WTC11 (cell line): Measurements from ENCODE around the gene MCMBP. TPM values are rescaled to one million over a fixed set of nuclear protein-coding genes. Genes with fewer than 3 reads are reported as not detected.
"Not testable (repeated sequence)": the region's sequence is repeated elsewhere in the genome, so short reads cannot be mapped to it uniquely, and the experiment has no call there.

ENCODE experiments used
- ATAC-seq: fragments of 200-7000 bp; cut with Tn5 transposase; 2 replicates; pipeline ENCODE4 v1.10.0; 2021; ENCODE audit warnings: mild to moderate bottlenecking, moderate library complexity
- CTCF ChIA-PET: fragments of 300-600 bp; sonication (Branson Sonifier 250); formaldehyde crosslinking; loops from one replicate; lab custom pipeline; 2021; ENCODE audit warnings: antibody characterized with exemption; lab: Charles Lee
- POLR2A ChIA-PET: fragments of 350-600 bp; sonication (Branson Sonifier 250); formaldehyde crosslinking; loops from one replicate; lab custom pipeline; 2021; ENCODE audit warnings: antibody characterized with exemption; lab: Charles Lee
- DNase-seq: peaks from one replicate; pipeline ENCODE4 v3.0.0; 2021; ENCODE audit warnings: low spot score
- H3K27ac Mint-ChIP-seq: 2 replicates; pipeline ENCODE4 v1.8.0; 2021; ENCODE audit warnings: mixed read lengths
- H3K27me3 Mint-ChIP-seq: 2 replicates; pipeline ENCODE4 v1.8.0; 2021; ENCODE audit warnings: low read depth, mild to moderate bottlenecking, moderate library complexity, mixed read lengths
- H3K36me3 Mint-ChIP-seq: 2 replicates; pipeline ENCODE4 v1.8.0; 2021; ENCODE audit warnings: mixed read lengths
- H3K4me1 Mint-ChIP-seq: 2 replicates; pipeline ENCODE4 v1.8.0; 2022; ENCODE audit warnings: mixed read lengths
- H3K4me3 Mint-ChIP-seq: 2 replicates; pipeline ENCODE4 v1.8.0; 2021; ENCODE audit warnings: mild to moderate bottlenecking, moderate library complexity, mixed read lengths
- H3K9me3 Mint-ChIP-seq: 2 replicates; pipeline ENCODE4 v1.8.0; 2021; ENCODE audit warnings: mixed read lengths
- ATF3 ChIP-seq: sonication (generic); formaldehyde crosslinking; conservative IDR thresholded peaks from 2 replicates; pipeline ENCODE4 v1.8.1; 2022; ENCODE audit warnings: mild to moderate bottlenecking, missing genetic modification reagents
- CTCF ChIP-seq: fragments of 200-600 bp; IDR thresholded peaks from 2 replicates; pipeline ENCODE4 v1.8.0; 2022; ENCODE audit warnings: antibody characterized with exemption
- EMX1 ChIP-seq: fragments of 250-450 bp; sonication (Bioruptor Pico); IDR thresholded peaks from 2 replicates; pipeline ENCODE4 v1.8.0; 2021; ENCODE audit warnings: mild to moderate bottlenecking
- ETV6 ChIP-seq: sonication (generic); formaldehyde crosslinking; IDR thresholded peaks from 2 replicates; pipeline ENCODE4 v1.8.1; 2022; ENCODE audit warnings: mild to moderate bottlenecking, missing genetic modification reagents
- JAZF1 ChIP-seq: fragments of 250-450 bp; sonication (Bioruptor Pico); IDR thresholded peaks from 2 replicates; pipeline ENCODE4 v1.9.0; 2021; ENCODE audit warnings: moderate library complexity, mild to moderate bottlenecking, inconsistent platforms
- NR3C1 ChIP-seq: sonication (generic); formaldehyde crosslinking; conservative IDR thresholded peaks from 2 replicates; pipeline ENCODE4 v1.8.1; 2023; ENCODE audit warnings: low read depth, mild to moderate bottlenecking, missing genetic modification reagents
- PRDM15 ChIP-seq: sonication (generic); formaldehyde crosslinking; IDR thresholded peaks from 2 replicates; pipeline ENCODE4 v1.8.0; 2022; ENCODE audit warnings: missing genetic modification reagents
- PRRX2 ChIP-seq: fragments of 250-450 bp; sonication (Bioruptor Pico); IDR thresholded peaks from 2 replicates; pipeline ENCODE4 v1.8.0; 2021; ENCODE audit warnings: mild to moderate bottlenecking
- TEAD1 ChIP-seq: sonication (generic); formaldehyde crosslinking; IDR thresholded peaks from 2 replicates; pipeline ENCODE4 v1.8.0; 2022; ENCODE audit warnings: mild to moderate bottlenecking, missing genetic modification reagents
- TEAD4 ChIP-seq: sonication (generic); formaldehyde crosslinking; IDR thresholded peaks from 2 replicates; pipeline ENCODE4 v1.8.0; 2022; ENCODE audit warnings: mild to moderate bottlenecking, missing genetic modification reagents
- USF1 ChIP-seq: sonication (generic); formaldehyde crosslinking; IDR thresholded peaks from 2 replicates; pipeline ENCODE4 v1.8.0; 2022; ENCODE audit warnings: mild to moderate bottlenecking, missing genetic modification reagents
- ZNF121 ChIP-seq: sonication (generic); formaldehyde crosslinking; IDR thresholded peaks from 2 replicates; pipeline ENCODE4 v1.8.0; 2023; ENCODE audit warnings: missing genetic modification reagents
- ZNF423 ChIP-seq: fragments of 250-450 bp; sonication (Bioruptor Pico); IDR thresholded peaks from 2 replicates; pipeline ENCODE4 v2.1.2; 2022; ENCODE audit warnings: mild to moderate bottlenecking, moderate library complexity
- total RNA-seq: library from RNA; stranded (reverse); gene quantifications from 3 replicates; pipeline ENCODE4 v1.2.3, GENCODE V29; 2021
- TF ChIP-seq, protein P1 (sequence below): sonication (generic); formaldehyde crosslinking; IDR thresholded peaks from 2 replicates; pipeline ENCODE4 v1.8.1; 2022; ENCODE audit warnings: mild to moderate bottlenecking, moderate library complexity, missing genetic modification reagents
- TF ChIP-seq, protein P2 (sequence below): sonication (generic); formaldehyde crosslinking; IDR thresholded peaks from 2 replicates; pipeline ENCODE4 v1.8.1; 2023; ENCODE audit warnings: mild to moderate bottlenecking, missing genetic modification reagents, borderline replicate concordance
- TF ChIP-seq, protein P3 (sequence below): sonication (generic); formaldehyde crosslinking; IDR thresholded peaks from 2 replicates; pipeline ENCODE4 v1.8.1; 2023; ENCODE audit warnings: mild to moderate bottlenecking, moderate library complexity, missing genetic modification reagents

MCMBP gene
- total RNA-seq, 1 experiment from 2014 or later, result 64.7 TPM

GRCh38 chr10:119910689-119911088 is 38.0 kb upstream of the MCMBP start:
- H3K27me3 Mint-ChIP-seq, result no peaks in the 10 kb centered on the region; the same call in 1 of the 2 replicates
- no peaks in the 10 kb centered on the region for H3K4me1 Mint-ChIP-seq
- DNase-seq (no peak), ATAC-seq (no peak)
- POLR2A ChIA-PET, result no interaction called here
- H3K36me3 Mint-ChIP-seq, result peaks cover 54% of the 10 kb centered on the region
- H3K27ac Mint-ChIP-seq, result no peak overlapping the region
- CTCF ChIA-PET, result no interaction called here
- no peak overlapping the region for H3K4me3 Mint-ChIP-seq
- TF ChIP-seq, protein P1, sequence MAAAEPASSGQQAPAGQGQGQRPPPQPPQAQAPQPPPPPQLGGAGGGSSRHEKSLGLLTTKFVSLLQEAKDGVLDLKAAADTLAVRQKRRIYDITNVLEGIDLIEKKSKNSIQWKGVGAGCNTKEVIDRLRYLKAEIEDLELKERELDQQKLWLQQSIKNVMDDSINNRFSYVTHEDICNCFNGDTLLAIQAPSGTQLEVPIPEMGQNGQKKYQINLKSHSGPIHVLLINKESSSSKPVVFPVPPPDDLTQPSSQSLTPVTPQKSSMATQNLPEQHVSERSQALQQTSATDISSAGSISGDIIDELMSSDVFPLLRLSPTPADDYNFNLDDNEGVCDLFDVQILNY (CRISPR knock-in tag), result no peak
- 0 out of 2 replicates have a peak, but pooled peaks have one; percentile 36 for TF ChIP-seq ZNF121 (CRISPR knock-in tag)
- no peaks in the 10 kb centered on the region for H3K9me3 Mint-ChIP-seq

DNA sequence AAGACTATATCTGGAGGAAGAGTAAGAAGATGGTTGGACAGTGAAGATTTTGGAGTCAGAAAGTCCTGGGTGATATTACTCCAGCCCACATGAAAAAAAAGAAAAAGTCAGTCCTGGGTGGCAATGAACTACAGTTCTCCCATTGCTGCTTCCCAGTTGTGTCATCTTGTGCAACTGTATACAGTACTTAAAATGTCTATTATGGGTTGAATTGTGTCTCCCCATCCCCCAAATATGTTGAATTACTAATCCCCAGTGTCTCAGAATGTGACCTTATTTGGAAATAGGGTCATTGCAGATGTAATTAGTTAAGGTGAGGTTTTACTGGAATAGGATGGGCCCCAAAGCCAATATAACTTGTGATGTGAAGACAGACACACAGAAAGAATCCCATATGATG is 35.5 kb upstream of the MCMBP start:
- DNase-seq (no peak), ATAC-seq (no peak)
- H3K27ac Mint-ChIP-seq, result no peak overlapping the region
- ChIA-PET POLR2A (no interaction called here), CTCF (no interaction called here)
- no peaks in the 10 kb centered on the region; the same call in 1 of the 2 replicates for H3K27me3 Mint-ChIP-seq
- no peaks in the 10 kb centered on the region for H3K4me1 Mint-ChIP-seq
- no peaks in the 10 kb centered on the region for H3K9me3 Mint-ChIP-seq
- no peak overlapping the region for H3K4me3 Mint-ChIP-seq
- TF ChIP-seq CTCF, result no peak
- TF ChIP-seq ATF3 (CRISPR knock-in tag), result no peak
- TF ChIP-seq TEAD4 (CRISPR knock-in tag), result no peak
- no peak for TF ChIP-seq USF1 (CRISPR knock-in tag)
- TF ChIP-seq TEAD1 (CRISPR knock-in tag), result no peak
- TF ChIP-seq, protein P2, sequence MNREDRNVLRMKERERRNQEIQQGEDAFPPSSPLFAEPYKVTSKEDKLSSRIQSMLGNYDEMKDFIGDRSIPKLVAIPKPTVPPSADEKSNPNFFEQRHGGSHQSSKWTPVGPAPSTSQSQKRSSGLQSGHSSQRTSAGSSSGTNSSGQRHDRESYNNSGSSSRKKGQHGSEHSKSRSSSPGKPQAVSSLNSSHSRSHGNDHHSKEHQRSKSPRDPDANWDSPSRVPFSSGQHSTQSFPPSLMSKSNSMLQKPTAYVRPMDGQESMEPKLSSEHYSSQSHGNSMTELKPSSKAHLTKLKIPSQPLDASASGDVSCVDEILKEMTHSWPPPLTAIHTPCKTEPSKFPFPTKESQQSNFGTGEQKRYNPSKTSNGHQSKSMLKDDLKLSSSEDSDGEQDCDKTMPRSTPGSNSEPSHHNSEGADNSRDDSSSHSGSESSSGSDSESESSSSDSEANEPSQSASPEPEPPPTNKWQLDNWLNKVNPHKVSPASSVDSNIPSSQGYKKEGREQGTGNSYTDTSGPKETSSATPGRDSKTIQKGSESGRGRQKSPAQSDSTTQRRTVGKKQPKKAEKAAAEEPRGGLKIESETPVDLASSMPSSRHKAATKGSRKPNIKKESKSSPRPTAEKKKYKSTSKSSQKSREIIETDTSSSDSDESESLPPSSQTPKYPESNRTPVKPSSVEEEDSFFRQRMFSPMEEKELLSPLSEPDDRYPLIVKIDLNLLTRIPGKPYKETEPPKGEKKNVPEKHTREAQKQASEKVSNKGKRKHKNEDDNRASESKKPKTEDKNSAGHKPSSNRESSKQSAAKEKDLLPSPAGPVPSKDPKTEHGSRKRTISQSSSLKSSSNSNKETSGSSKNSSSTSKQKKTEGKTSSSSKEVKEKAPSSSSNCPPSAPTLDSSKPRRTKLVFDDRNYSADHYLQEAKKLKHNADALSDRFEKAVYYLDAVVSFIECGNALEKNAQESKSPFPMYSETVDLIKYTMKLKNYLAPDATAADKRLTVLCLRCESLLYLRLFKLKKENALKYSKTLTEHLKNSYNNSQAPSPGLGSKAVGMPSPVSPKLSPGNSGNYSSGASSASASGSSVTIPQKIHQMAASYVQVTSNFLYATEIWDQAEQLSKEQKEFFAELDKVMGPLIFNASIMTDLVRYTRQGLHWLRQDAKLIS (CRISPR knock-in tag), result no peak
- no peak for TF ChIP-seq EMX1
- no peak for TF ChIP-seq JAZF1
- no peak for TF ChIP-seq ZNF423 (CRISPR knock-in tag)
- no peak for TF ChIP-seq ETV6 (CRISPR knock-in tag)
- no peak for TF ChIP-seq NR3C1 (CRISPR knock-in tag)
- TF ChIP-seq, protein P3, sequence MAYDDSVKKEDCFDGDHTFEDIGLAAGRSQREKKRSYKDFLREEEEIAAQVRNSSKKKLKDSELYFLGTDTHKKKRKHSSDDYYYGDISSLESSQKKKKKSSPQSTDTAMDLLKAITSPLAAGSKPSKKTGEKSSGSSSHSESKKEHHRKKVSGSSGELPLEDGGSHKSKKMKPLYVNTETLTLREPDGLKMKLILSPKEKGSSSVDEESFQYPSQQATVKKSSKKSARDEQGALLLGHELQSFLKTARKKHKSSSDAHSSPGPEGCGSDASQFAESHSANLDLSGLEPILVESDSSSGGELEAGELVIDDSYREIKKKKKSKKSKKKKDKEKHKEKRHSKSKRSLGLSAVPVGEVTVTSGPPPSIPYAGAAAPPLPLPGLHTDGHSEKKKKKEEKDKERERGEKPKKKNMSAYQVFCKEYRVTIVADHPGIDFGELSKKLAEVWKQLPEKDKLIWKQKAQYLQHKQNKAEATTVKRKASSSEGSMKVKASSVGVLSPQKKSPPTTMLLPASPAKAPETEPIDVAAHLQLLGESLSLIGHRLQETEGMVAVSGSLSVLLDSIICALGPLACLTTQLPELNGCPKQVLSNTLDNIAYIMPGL (CRISPR knock-in tag), result no peak
- no peak for TF ChIP-seq PRDM15 (CRISPR knock-in tag)
- TF ChIP-seq PRRX2 (CRISPR knock-in tag), result no peak
- H3K36me3 Mint-ChIP-seq, result peaks cover 65% of the 10 kb centered on the region

- H3K4me3 Mint-ChIP-seq, H3K9me3 Mint-ChIP-seq, POLR2A ChIA-PET, H3K27me3 Mint-ChIP-seq, DNase-seq, CTCF ChIA-PET, H3K27ac Mint-ChIP-seq, ATAC-seq, H3K4me1 Mint-ChIP-seq: not testable (repeated sequence)
- H3K36me3 Mint-ChIP-seq, result peaks cover 65% of the 10 kb centered on the region
Observed at GRCh38 chr10:119907695-119908094, 35.1 kb upstream of the MCMBP start.
